Pericardium fibroblast (primary cell): Measurements from ENCODE around the gene OLIG3. TPM values are rescaled to one million over a fixed set of nuclear protein-coding genes. Genes with fewer than 3 reads are reported as not detected.

Source experiments
- total RNA-seq: library from RNA; depleted of rRNA; stranded (reverse); fragments of >200 nt; gene quantifications from 2 replicates; pipeline ENCODE4 v1.2.3, GENCODE V29; 2015

The OLIG3 gene
- total RNA-seq, result not detected in 2 replicates

DNA sequence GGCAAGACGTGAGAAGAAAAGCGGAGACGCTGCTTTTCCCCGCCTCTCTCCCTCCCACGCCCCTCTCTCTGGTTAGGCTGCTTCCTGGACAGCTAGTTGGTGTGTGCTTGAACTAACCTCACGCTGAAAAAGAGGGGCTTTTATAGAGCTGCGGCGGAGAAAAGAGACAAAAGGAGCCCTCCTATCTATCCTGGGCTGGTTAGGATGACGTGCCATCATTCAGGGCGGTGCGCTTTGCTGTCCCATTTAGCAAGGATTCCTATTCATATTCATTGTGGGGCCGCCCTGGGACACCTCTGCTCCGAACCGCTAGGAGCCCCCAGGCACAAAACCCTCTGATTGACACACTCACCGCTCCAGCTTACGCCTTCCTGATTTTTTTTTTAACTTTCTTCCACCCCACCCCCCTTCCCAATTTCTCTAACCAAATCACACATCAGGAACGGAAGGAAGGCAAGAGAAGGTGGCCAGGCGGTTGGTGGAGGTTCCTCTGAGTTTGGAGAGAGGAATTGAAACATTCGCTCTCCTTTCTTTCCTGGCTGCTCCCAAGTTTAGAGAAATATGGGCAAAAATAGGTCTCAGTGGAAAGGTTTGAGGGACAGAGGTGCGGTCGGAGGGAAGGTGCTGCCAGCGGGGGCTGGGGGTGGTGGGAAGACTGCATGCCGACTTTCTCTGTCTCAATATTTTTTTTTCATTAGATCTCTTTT is at the start of gene OLIG3:
OLIG3 (minus strand) TSS at position 114 of the 707 bp plus-strand sequence. CDS start 224 bp downstream, outside the sequence.

